ENCODE measurements around the gene IKZF3. TPM values are rescaled to one million over a fixed set of nuclear protein-coding genes. Genes with fewer than 3 reads are reported as not detected.
A peak's percentile ranks its signal among the peaks of the same experiment; 100 is the strongest.

Gene IKZF3
- total RNA-seq, 1 donor from 2014 or later, result 0.34 TPM

- no peak overlapping the region for H3K4me2 ChIP-seq (ENCODE audit: low read length)
- no peak overlapping the region for H3K27ac ChIP-seq (ENCODE audit: low read depth, low read length)
- no peaks in the 10 kb centered on the region for H3K4me1 ChIP-seq (ENCODE audit: insufficient read depth, low read length)
- no peak overlapping the region for H3K4me3 ChIP-seq (ENCODE audit: insufficient read depth, low read depth, low read length)
- no peaks in the 10 kb centered on the region for H3K79me2 ChIP-seq (ENCODE audit: insufficient read depth, low read length)
- peaks cover 11% of the 10 kb centered on the region for H3K27me3 Mint-ChIP-seq (ENCODE audit: low read depth, unreplicated experiment)
- no peak overlapping the region for H3K4me3 Mint-ChIP-seq (ENCODE audit: unreplicated experiment)
- FAIRE-seq (no peak), DNase-seq (ENCODE audit: low read depth) (no peak)
- no peaks in the 10 kb centered on the region for H3K9me3 ChIP-seq (ENCODE audit: insufficient read depth, low read depth, low read length)
- no peaks in the 10 kb centered on the region for H4K20me1 ChIP-seq (ENCODE audit: insufficient read depth, low read length)
- H2AFZ ChIP-seq (ENCODE audit: low read depth, low read length), result no peak overlapping the region
- no peaks in the 10 kb centered on the region for H3K27me3 ChIP-seq (ENCODE audit: insufficient read depth, low read length)
- TF ChIP-seq CTCF (IDR thresholded peaks at IDR 0.05; ENCODE audit: insufficient read depth, low read depth, low read length) (no peak), EZH2 (IDR thresholded peaks at IDR 0.05; ENCODE audit: insufficient read depth, low read length) (no peak)
- no peaks in the 10 kb centered on the region for H3K9me3 Mint-ChIP-seq (ENCODE audit: unreplicated experiment)
- no peaks in the 10 kb centered on the region for H3K36me3 Mint-ChIP-seq (ENCODE audit: low read depth, unreplicated experiment)
- no peaks in the 10 kb centered on the region for H3K36me3 ChIP-seq (ENCODE audit: insufficient read depth, low read length)
- H3K27ac Mint-ChIP-seq (ENCODE audit: unreplicated experiment), result peak overlapping the region; percentile 1
- H3K9ac ChIP-seq (ENCODE audit: low read length), result no peak overlapping the region
- H3K4me1 Mint-ChIP-seq (ENCODE audit: low read depth, unreplicated experiment), result peaks cover 5% of the 10 kb centered on the region
These were observed 116.4 kb downstream of the IKZF3 start for GRCh38 chr17:39747745-39748144.

- peaks cover 4% of the 10 kb centered on the region for H3K4me1 ChIP-seq (ENCODE audit: insufficient read depth, low read length)
- H3K36me3 ChIP-seq (ENCODE audit: insufficient read depth, low read length), result no peaks in the 10 kb centered on the region
- H3K27ac ChIP-seq (ENCODE audit: low read depth, low read length), result no peak overlapping the region
- no peaks in the 10 kb centered on the region for H3K9me3 Mint-ChIP-seq (ENCODE audit: unreplicated experiment)
- H3K27me3 ChIP-seq (ENCODE audit: insufficient read depth, low read length), result no peaks in the 10 kb centered on the region
- H3K4me2 ChIP-seq (ENCODE audit: low read length), result no peak overlapping the region
- H3K4me3 Mint-ChIP-seq (ENCODE audit: unreplicated experiment), result no peak overlapping the region
- H3K9me3 ChIP-seq (ENCODE audit: insufficient read depth, low read depth, low read length), result no peaks in the 10 kb centered on the region
- no peak for DNase-seq (ENCODE audit: low read depth)
- no peaks in the 10 kb centered on the region for H4K20me1 ChIP-seq (ENCODE audit: insufficient read depth, low read length)
- no peak for FAIRE-seq
- H3K79me2 ChIP-seq (ENCODE audit: insufficient read depth, low read length), result no peaks in the 10 kb centered on the region
- H3K4me1 Mint-ChIP-seq (ENCODE audit: low read depth, unreplicated experiment), result peaks cover 2% of the 10 kb centered on the region
- H2AFZ ChIP-seq (ENCODE audit: low read depth, low read length), result no peak overlapping the region
- H3K36me3 Mint-ChIP-seq (ENCODE audit: low read depth, unreplicated experiment), result no peaks in the 10 kb centered on the region
- no peak overlapping the region for H3K27ac Mint-ChIP-seq (ENCODE audit: unreplicated experiment)
- peaks cover 11% of the 10 kb centered on the region for H3K27me3 Mint-ChIP-seq (ENCODE audit: low read depth, unreplicated experiment)
- no peak for TF ChIP-seq CTCF (IDR thresholded peaks at IDR 0.05; ENCODE audit: insufficient read depth, low read depth, low read length)
- TF ChIP-seq EZH2 (IDR thresholded peaks at IDR 0.05; ENCODE audit: insufficient read depth, low read length), result no peak
- H3K9ac ChIP-seq (ENCODE audit: low read length), result no peak overlapping the region
- no peak overlapping the region for H3K4me3 ChIP-seq (ENCODE audit: insufficient read depth, low read depth, low read length)
These were observed 118.0 kb downstream of the IKZF3 start for GRCh38 chr17:39746145-39746461.

GRCh38 chr17:39745335-39746144 is 118.6 kb downstream of the IKZF3 start:
- H3K36me3 Mint-ChIP-seq (ENCODE audit: low read depth, unreplicated experiment), result no peaks in the 10 kb centered on the region
- no peaks in the 10 kb centered on the region for H3K36me3 ChIP-seq (ENCODE audit: insufficient read depth, low read length)

More at GRCh38 chr17:39745335-39746144, 118.6 kb downstream of the IKZF3 start:
- no peak overlapping the region for H3K4me2 ChIP-seq (ENCODE audit: low read length)
- H3K4me3 ChIP-seq (ENCODE audit: insufficient read depth, low read depth, low read length), result no peak overlapping the region
- no peaks in the 10 kb centered on the region for H3K27me3 ChIP-seq (ENCODE audit: insufficient read depth, low read length)
- H3K9me3 Mint-ChIP-seq (ENCODE audit: unreplicated experiment), result no peaks in the 10 kb centered on the region
- H3K79me2 ChIP-seq (ENCODE audit: insufficient read depth, low read length), result no peaks in the 10 kb centered on the region
- H4K20me1 ChIP-seq (ENCODE audit: insufficient read depth, low read length), result no peaks in the 10 kb centered on the region
- no peak overlapping the region for H3K9ac ChIP-seq (ENCODE audit: low read length)
- no peaks in the 10 kb centered on the region for H3K9me3 ChIP-seq (ENCODE audit: insufficient read depth, low read depth, low read length)
- H3K4me1 ChIP-seq (ENCODE audit: insufficient read depth, low read length), result peaks cover 9% of the 10 kb centered on the region
- H3K27ac ChIP-seq (ENCODE audit: low read depth, low read length), result no peak overlapping the region
- no peak overlapping the region for H3K27ac Mint-ChIP-seq (ENCODE audit: unreplicated experiment)
- no peak overlapping the region for H3K4me3 Mint-ChIP-seq (ENCODE audit: unreplicated experiment)
- H3K27me3 Mint-ChIP-seq (ENCODE audit: low read depth, unreplicated experiment), result peaks cover 11% of the 10 kb centered on the region
- FAIRE-seq (no peak), DNase-seq (ENCODE audit: low read depth) (no peak)
- TF ChIP-seq CTCF (IDR thresholded peaks at IDR 0.05; ENCODE audit: insufficient read depth, low read depth, low read length) (no peak), EZH2 (IDR thresholded peaks at IDR 0.05; ENCODE audit: insufficient read depth, low read length) (no peak)
- peaks cover 5% of the 10 kb centered on the region for H3K4me1 Mint-ChIP-seq (ENCODE audit: low read depth, unreplicated experiment)
- H2AFZ ChIP-seq (ENCODE audit: low read depth, low read length), result no peak overlapping the region
